ENCODE measurements around the gene NKPD1. TPM values are rescaled to one million over a fixed set of nuclear protein-coding genes. Genes with fewer than 3 reads are reported as not detected.

NKPD1 gene
- total RNA-seq, 6 experiments from 2014 or later: 0.07 to 0.17 (median 0.07) TPM; not detected in 1

DNA sequence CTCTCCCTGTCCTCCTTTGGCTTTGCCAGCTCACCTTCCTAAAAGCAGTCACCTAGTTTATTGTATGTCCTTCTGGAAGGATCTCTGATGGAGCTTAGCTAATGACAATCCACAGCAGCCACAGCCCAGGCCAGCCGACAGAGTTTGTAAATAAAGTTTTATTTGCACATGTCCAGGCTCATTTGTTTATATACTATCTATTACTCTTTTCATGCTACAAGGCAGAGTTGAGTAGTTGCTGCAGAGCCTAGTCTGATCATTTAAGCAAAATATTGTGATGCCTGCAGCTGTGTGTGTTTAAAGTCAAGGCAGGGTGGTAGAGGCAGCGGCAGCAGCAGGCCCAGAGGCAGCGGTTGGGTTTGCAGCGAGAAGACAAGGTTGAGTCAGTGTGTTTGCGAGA, 32.6 kb downstream of the NKPD1 start:
- H3K9me3 Mint-ChIP-seq: no peaks in the 10 kb centered on the region
- peaks cover 17% of the 10 kb centered on the region; the same call in 1 of the 2 replicates for H3K4me1 Mint-ChIP-seq (ENCODE audit: low read depth)
- no peak overlapping the region for H3K4me3 Mint-ChIP-seq
- no peaks in the 10 kb centered on the region for H3K36me3 Mint-ChIP-seq (ENCODE audit: low read depth)
- H3K27ac Mint-ChIP-seq: no peak overlapping the region
- TF ChIP-seq, protein P1, sequence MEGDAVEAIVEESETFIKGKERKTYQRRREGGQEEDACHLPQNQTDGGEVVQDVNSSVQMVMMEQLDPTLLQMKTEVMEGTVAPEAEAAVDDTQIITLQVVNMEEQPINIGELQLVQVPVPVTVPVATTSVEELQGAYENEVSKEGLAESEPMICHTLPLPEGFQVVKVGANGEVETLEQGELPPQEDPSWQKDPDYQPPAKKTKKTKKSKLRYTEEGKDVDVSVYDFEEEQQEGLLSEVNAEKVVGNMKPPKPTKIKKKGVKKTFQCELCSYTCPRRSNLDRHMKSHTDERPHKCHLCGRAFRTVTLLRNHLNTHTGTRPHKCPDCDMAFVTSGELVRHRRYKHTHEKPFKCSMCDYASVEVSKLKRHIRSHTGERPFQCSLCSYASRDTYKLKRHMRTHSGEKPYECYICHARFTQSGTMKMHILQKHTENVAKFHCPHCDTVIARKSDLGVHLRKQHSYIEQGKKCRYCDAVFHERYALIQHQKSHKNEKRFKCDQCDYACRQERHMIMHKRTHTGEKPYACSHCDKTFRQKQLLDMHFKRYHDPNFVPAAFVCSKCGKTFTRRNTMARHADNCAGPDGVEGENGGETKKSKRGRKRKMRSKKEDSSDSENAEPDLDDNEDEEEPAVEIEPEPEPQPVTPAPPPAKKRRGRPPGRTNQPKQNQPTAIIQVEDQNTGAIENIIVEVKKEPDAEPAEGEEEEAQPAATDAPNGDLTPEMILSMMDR (IDR thresholded peaks at IDR 0.05): no peak
- no peak for DNase-seq
- H3K27me3 Mint-ChIP-seq (ENCODE audit: insufficient read depth): no peaks in the 10 kb centered on the region; the same call in 1 of the 2 replicates

DNA sequence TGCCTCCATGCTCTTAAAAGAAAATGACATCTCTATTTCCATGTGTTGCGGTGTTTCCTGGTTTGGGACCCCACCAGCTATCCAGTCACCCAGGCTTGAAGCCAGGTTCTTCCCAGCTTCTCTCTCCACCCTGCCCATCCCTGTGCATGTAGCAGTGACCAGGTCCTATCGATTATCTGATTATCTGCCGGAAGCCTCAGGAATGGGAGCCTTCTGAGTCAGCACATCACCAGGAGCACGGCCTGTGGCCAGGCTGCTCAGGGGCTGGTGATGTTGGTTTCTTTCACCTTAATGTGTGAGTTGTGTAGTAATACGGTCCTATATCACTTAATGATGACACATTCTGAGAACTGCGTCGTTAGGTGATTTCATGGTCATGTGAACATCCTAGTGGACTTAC, 34.1 kb downstream of the NKPD1 start:
- Mint-ChIP-seq H3K27me3 (ENCODE audit: insufficient read depth) (no peaks in the 10 kb centered on the region; the same call in 1 of the 2 replicates), H3K9me3 (no peaks in the 10 kb centered on the region), H3K36me3 (ENCODE audit: low read depth) (no peaks in the 10 kb centered on the region), H3K27ac (no peak overlapping the region), H3K4me3 (no peak overlapping the region), H3K4me1 (ENCODE audit: low read depth) (peaks cover 17% of the 10 kb centered on the region; the same call in 1 of the 2 replicates)
- TF ChIP-seq, protein P1 (IDR thresholded peaks at IDR 0.05): no peak
- DNase-seq: no peak

- Mint-ChIP-seq H3K9me3 (no peaks in the 10 kb centered on the region), H3K36me3 (ENCODE audit: low read depth) (no peaks in the 10 kb centered on the region), H3K27me3 (ENCODE audit: insufficient read depth) (no peaks in the 10 kb centered on the region; the same call in 1 of the 2 replicates), H3K4me1 (ENCODE audit: low read depth) (peaks cover 16% of the 10 kb centered on the region; the same call in 1 of the 2 replicates), H3K27ac (peak overlapping the region; percentile 26; the same call in 1 of the 2 replicates), H3K4me3 (no peak overlapping the region)
- TF ChIP-seq, protein P1 (IDR thresholded peaks at IDR 0.05): peak; percentile 90
- DNase-seq: peak; percentile 53
These were observed 34.7 kb downstream of the NKPD1 start for GRCh38 chr19:45125975-45126493.

DNA sequence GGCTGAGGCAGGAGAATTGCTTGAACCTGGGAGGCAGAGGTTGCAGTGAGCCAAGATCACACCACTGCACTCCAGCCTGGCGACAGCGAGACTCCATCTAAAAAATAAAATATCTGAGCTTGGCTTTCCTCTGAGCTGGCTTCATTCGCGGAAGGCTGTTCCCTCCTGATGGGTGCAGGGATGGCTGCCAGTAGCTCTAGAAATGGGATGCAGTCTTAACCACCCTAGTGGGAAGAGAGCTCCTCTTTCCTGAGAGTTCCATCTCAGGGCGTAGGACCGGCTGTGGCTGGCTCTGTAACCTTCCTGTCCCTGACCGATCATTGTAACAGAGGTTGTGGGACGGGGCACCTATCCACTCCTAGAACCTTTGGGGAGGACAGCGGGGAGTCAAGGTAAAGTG, 35.4 kb downstream of the NKPD1 start:
- no peaks in the 10 kb centered on the region for H3K36me3 Mint-ChIP-seq (ENCODE audit: low read depth)
- DNase-seq: no peak
- H3K4me1 Mint-ChIP-seq (ENCODE audit: low read depth): peaks cover 10% of the 10 kb centered on the region; the same call in 1 of the 2 replicates
- H3K27ac Mint-ChIP-seq: no peak overlapping the region
- no peaks in the 10 kb centered on the region; the same call in 1 of the 2 replicates for H3K27me3 Mint-ChIP-seq (ENCODE audit: insufficient read depth)
- TF ChIP-seq, protein P1 (IDR thresholded peaks at IDR 0.05): no peak
- no peaks in the 10 kb centered on the region for H3K9me3 Mint-ChIP-seq
- H3K4me3 Mint-ChIP-seq: no peak overlapping the region

GRCh38 chr19:45124021-45124420, 36.8 kb downstream of the NKPD1 start:
- H3K27ac Mint-ChIP-seq: no peak overlapping the region
- H3K27me3 Mint-ChIP-seq (ENCODE audit: insufficient read depth): no peaks in the 10 kb centered on the region; the same call in 1 of the 2 replicates
- no peak for DNase-seq
- no peak overlapping the region for H3K4me3 Mint-ChIP-seq
- no peaks in the 10 kb centered on the region for H3K36me3 Mint-ChIP-seq (ENCODE audit: low read depth)
- peaks cover 10% of the 10 kb centered on the region; the same call in 1 of the 2 replicates for H3K4me1 Mint-ChIP-seq (ENCODE audit: low read depth)
- H3K9me3 Mint-ChIP-seq: no peaks in the 10 kb centered on the region
- TF ChIP-seq, protein P1 (IDR thresholded peaks at IDR 0.05): no peak
